COLO668 (cell line): ENCODE results near the gene INTS11.
"Not testable (repeated sequence)": the region's sequence is repeated elsewhere in the genome, so short reads cannot be mapped to it uniquely, and the experiment has no call there.

ENCODE experiments used
- DNase-seq: peaks from one replicate; lab custom pipeline; 2025; ENCODE audit not compliant: unreplicated experiment; lab: John Stamatoyannopoulos, UW

Gene INTS11

DNA sequence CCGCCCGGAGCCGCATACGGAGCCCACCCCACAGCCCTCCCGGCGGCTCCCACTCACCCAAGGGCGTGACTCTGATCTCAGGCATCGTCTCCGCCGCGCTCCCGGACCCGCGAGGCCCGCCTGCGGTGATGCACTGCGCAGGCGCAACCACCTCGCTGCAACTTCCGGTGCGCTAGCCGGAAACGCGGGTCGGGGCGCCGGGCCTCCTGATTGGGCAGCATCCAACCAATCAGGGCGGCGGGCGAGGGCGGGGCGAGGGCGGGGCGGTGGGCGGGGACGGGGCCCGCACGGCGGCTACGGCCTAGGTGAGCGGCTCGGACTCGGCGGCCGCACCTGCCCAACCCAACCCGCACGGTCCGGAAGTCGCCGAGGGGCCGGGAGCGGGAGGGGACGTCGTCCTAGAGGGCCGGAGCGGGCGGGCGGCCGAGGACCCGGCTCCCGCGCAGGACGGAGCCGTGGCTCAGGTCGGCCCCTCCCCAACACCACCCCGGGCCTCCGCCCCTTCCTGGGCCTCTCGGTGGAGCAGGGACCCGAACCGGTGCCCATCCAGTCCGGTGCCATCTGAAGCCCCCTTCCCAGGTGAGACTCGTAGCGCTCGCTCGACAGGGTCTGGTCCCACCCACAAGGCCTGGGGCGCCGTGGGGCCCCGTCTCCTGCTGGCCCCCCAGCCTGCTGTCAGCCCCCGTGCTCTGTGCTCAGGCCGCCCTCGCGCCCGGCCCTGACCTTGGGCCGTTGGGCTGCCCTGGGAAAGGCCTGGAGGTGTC lies at the start of gene INTS11, which contains the start of gene CPTP:
Gene INTS11, minus strand, starts transcription at position 137 of the 764 bp plus-strand sequence. Its CDS starts 52 bp downstream, at position 85.
Gene CPTP, plus strand, starts transcription at position 279 of the 764 bp plus-strand sequence. CDS start 2,109 bp downstream, outside the sequence.
- DNase-seq = peak; percentile 99

- no peak for DNase-seq
Observed at GRCh38 chr1:1373815-1374588, 49.5 kb upstream of the INTS11 start.

- no peak for DNase-seq
Observed at GRCh38 chr1:1373051-1373814, 48.8 kb upstream of the INTS11 start.

GRCh38 chr1:1371746-1372711 lies 47.6 kb upstream of the INTS11 start:
- peak; percentile 96 for DNase-seq

GRCh38 chr1:1371364-1371745 lies 46.9 kb upstream of the INTS11 start:
- no peak for DNase-seq

DNA sequence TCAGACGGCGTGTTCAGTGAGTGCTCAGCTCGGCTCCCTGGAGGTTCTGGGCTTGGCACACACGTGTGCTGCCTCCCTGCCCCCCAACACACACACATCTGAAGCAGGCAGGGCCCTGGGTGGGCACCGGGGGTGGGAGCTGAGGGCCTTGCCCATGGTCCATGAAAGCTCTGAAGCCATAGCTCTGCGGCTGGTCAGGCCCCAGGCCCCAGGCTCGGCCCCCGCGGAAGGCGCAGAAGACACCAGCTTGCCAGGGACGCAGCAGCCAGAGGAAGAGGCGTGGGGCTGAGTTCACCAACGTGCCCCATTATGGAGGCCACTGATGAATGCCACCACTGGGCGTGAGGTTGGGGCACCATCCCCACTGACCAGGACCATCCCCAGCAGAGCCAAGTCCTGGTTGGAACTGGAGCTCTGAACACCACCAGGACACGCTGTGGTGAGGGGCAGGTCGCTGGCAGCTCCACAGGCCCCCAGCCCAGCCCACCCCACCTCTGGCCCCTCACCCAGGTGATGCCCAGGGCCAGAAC lies 46.4 kb upstream of the INTS11 start:
- no peak for DNase-seq

DNA sequence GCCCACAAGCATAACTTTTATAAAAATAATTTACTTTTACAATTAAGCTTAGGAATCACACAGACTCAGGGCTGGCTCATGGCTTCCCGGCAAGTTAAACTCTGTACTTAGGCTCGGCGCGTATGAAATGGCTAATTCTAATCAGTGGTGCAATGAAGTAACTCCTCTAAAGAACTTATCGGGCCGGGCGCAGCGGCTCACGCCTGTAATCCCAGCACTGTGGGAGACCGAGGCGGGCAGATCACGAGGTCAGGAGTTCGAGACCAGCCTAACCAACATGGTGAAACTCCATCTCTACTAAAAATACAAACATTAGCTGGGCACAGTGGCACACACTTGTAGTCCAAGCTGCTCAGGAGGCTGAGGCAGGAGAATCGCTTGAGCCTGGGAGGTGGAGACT lies 45.6 kb upstream of the INTS11 start:
- not testable (repeated sequence) for DNase-seq

- DNase-seq = no peak
Observed at GRCh38 chr1:1367315-1367714, 42.9 kb upstream of the INTS11 start.

GRCh38 chr1:1366699-1367066 lies 42.2 kb upstream of the INTS11 start:
- no peak for DNase-seq

DNA sequence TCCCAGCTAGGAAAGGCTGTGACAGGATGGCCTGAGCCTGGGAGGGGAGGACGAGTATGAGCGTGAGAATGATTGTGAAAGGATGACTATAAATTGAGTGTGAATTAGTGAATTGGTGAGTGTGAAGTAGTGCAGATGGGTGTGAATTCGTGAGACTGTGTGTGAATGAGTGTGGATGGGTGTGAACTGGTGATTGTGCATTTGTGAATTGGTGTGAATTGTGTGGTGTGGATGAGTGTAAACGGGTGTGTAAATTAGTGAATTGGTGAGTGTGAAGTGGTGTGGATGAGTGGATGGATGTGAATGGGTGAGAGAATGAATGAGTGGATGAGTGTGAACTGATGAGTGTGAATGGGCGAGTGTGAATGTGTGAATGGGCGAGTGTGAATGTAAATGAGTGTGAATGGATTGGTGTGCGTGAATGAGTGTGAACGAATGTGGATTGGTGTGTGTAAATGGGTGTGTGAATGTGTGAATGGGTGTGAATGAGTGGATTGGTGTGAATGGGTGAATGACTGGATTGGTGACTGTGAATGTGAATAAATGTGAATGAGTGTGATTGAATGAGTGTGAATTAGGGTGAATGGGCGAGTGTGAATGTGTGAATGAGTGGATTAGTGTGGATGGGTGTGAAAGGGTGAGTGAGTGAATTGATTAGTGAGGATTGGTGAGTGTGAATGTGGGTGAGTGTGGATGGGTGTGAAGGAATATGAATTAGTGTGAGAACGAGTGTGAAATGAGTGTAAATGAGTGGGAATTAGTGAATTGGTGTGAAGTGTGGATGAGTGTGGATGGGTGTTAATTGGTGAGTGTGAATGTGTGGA lies 41.6 kb upstream of the INTS11 start:
- DNase-seq = no peak

DNA sequence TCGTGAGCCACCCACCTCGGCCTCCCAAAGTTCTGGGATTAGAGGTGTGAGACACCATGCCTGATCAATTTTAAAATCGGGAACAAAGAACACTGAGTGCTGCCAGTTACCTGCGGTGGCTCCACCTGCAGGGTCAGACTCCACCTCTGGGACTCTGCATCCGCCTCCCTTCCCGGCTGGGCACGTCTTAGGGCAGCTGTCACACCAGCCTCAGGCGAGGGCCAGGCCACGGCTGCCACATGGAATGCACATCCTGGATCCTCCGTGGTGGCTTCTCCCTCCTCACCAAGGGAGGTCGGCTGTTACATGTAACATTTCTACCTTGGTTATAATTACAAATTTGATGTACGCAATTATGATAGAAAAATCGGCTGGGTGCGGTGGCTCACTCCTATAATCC lies 39.8 kb upstream of the INTS11 start:
- peak; percentile 86 for DNase-seq

DNA sequence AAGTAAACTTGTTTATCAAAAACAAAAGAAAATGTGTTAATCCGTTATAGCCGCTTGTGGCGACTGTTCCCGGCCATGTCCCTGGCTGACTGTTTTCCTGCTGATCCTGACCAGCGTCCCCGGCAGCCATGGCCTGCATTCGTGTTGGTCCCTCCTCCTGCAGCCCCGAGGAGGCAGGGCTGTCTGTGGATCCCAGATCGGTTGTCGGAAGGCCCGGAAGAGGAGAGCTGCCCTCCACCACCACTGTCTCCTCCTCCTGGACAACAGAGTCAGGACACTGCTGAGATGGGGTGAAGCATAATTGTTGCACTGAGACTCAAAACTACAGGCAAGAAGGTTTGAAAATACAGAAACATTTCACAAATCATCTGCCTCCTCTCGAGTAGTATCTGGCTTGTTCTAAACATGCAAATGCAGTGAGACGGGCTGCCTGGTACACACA lies 37.5 kb upstream of the INTS11 start:
- no peak for DNase-seq

DNA sequence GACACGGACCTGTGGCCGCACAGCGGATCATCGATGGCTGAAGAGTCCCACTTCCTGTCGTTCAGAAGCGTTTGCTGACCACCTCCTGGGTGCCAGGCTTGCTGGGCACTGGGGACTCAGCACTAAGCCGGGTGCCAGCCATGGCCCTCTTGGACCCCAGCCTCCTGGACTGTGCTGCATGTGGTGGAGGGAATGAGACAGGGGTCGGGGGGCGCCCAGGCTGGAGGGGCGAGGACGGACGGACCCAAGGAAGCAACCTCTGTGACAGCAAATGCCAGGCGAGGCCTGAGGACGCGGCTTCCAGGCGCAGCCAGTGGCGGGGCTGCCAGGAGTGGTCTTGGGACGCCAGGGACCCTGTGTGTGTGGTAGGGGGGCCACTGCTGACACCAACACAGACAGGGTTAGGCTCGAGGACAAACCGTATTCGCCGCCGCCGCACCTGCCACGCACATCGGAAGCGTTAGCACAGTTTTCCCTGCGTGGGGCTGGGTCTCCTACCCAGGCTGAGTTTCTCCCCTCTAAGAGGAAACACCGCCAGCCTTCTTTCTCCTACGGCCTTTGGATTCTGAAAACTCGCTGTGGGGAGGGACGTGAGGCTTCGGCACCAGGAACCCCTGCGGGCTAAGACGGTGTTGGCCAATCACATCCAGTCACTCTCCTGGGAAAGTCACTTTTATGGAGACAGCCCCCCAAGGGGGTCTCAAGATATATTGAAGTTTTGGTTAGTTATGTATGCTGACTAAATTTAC lies 36.9 kb upstream of the INTS11 start:
- DNase-seq = no peak

- DNase-seq = no peak
Observed at GRCh38 chr1:1360506-1361169, 36.2 kb upstream of the INTS11 start.

DNA sequence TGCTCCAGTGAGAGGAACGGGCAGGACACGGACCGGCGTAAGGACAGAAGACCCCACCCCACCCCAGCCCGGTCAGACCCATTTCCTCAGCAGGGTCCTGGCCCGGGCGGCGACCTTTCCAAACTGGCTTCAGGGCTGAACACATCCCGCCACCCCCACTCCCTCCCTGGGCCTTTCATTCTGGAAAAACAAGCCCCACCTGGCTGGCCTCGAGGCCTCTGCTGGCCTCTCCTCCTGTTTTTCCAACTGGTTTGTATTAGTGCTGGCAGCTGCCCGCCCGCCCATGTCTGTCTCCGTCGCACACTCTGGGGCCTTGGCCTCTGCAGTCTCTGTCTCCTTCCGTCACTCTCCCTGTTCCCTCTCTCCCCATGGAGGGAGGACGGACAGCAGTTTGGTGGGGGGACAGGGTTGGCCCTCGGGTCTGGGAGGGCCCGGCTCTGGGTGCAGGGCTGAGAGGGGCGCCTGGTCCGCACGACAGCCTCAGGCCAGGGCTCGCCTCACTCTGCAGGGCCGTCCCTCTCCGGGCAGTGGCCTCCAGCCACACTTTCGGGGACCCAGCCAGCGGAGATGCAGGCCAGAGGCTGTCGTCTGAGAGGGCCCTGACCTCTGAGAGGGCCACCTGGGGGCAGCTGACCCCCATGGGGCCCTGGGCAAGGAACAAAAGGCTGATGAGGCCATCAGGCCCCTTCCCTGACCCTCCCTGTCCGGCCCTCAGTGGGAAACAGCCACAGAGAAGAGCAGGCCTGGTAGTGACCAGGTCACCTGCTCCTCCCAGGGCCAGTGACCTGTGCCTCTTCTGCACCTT lies 35.4 kb upstream of the INTS11 start:
- DNase-seq = no peak

- DNase-seq = no peak
Observed at GRCh38 chr1:1359308-1359663, 34.8 kb upstream of the INTS11 start.
